Adrenal gland (tissue), 12 donors: Measurements from ENCODE around the gene SLC15A4. TPM values are rescaled to one million over a fixed set of nuclear protein-coding genes. Genes with fewer than 3 reads are reported as not detected.

ENCODE experiments used
- DNase-seq, 7 donors: peaks; one replicate each; pipeline ENCODE4 v3.0.0-alpha.2; 2019 to 2020
- H3K27ac ChIP-seq, 5 donors: fragments of 200-600 bp; sonication (generic) in 4 of 5; 1 replicate in 3 of 5; 2 replicates in 2 of 5; pipeline versions ENCODE4 v1.5.1 to v1.8.0; 2016 to 2020; ENCODE audit warnings: mild to moderate bottlenecking in 1 of 5
- H3K27me3 ChIP-seq: fragments of 200-600 bp; 2 replicates; pipeline ENCODE4 v1.8.0; 2021
- H3K36me3 ChIP-seq, 2 donors: fragments of 200-600 bp; replicated peaks in 1 of 2; 1 replicate in 1 of 2; 2 replicates in 1 of 2; pipeline versions ENCODE4 v1.5.1 to v1.8.0; 2018 to 2022
- H3K4me1 ChIP-seq, 2 donors: fragments of 200-600 bp; replicated peaks in 1 of 2; 1 replicate in 1 of 2; 2 replicates in 1 of 2; pipeline versions ENCODE4 v1.5.1 to v1.8.0; 2018 to 2021
- H3K4me3 ChIP-seq, 4 donors: fragments of 200-600 bp; sonication (generic) in 3 of 4; one replicate each; pipeline ENCODE4 v1.5.1; 2016 to 2018
- H3K9me3 ChIP-seq, 3 donors: fragments of 200-600 bp; sonication (generic) in 1 of 3; replicated peaks in 1 of 3; 1 replicate in 2 of 3; 2 replicates in 1 of 3; pipeline versions ENCODE4 v1.5.1 to v1.8.0; 2016 to 2021
- POLR2A ChIP-seq, 2 donors: fragments of 450-650 bp; IDR thresholded peaks; one replicate each; pipeline ENCODE4 v1.6.1; 2017; ENCODE audit warnings: antibody characterized with exemption in 2 of 2, mild to moderate bottlenecking in 2 of 2, moderate library complexity in 1 of 2
- WGBS, 4 donors: extraction: QIAGEN DNeasy Blood & Tissue Kit in 2 of 4; methylation state at CpG; one replicate each; pipeline versions ENCODE4 v1.1.5 to v1.1.7; 2013 to 2017; 5-methylcytosine and 5-hydroxymethylcytosine counted together
- intact Hi-C, 2 donors: fragments of 100-400 bp; cut with DNase I; formaldehyde crosslinking; loops; one replicate each; pipeline versions ENCODE4 v1.14.1 to v1.15.0; 2022 to 2023
- polyA plus RNA-seq, 3 donors: library from polyadenylated mRNA; stranded (reverse); fragments of 200-250 nt in 2 of 3; fragments of 350-450 nt in 1 of 3; fragmentation: Illumina TruSeq in 1 of 3; extraction: RNeasy Lipid Tissue Mini Kit (QIAGEN cat#74804) in 1 of 3; gene quantifications; one replicate each; pipeline ENCODE4 v1.2.3, GENCODE V29; 2013 to 2014
- total RNA-seq, 9 donors: library from RNA; depleted of rRNA in 4 of 9; stranded (reverse); fragments of >200 nt in 4 of 9; fragments of 120-200 nt in 1 of 9; fragmentation: NEBNext Ultra II Directional in 1 of 9; extraction: Animal tissue kit (Norgen Biotek cat#: 25700) in 1 of 9; gene quantifications; one replicate each; pipeline versions ENCODE4 v1.1.0 to v1.2.4, GENCODE V29; 2013 to 2023
- TF ChIP-seq, protein P1 (sequence below), 6 experiments: fragments of 450-650 bp in 4 of 6; fragments of 200-600 bp in 2 of 6; sonication (generic) in 1 of 6; IDR thresholded peaks; 1 replicate in 5 of 6; 2 replicates in 1 of 6; pipeline versions ENCODE4 v1.5.1 to v1.8.0; 2016 to 2021; ENCODE audit warnings: antibody characterized with exemption in 6 of 6, mild to moderate bottlenecking in 2 of 6, moderate library complexity in 1 of 6
- donor health status: healthy with polysubstance abuse.
- donor health status: Bipolar disorder and iron deficiency.
- donor health status: DM: yes; HTN: yes; CAD: no.
- donor health status: DM: no; HTN: no; CAD: no.
- donor health status: DM: no; HTN: no; CAD: no.
- donor health status: DM: yes; HTN: yes; CAD: no.

Gene SLC15A4
- total and polyA plus RNA-seq, 12 donors: 7.1 to 31.5 (median 16.5) TPM

DNA sequence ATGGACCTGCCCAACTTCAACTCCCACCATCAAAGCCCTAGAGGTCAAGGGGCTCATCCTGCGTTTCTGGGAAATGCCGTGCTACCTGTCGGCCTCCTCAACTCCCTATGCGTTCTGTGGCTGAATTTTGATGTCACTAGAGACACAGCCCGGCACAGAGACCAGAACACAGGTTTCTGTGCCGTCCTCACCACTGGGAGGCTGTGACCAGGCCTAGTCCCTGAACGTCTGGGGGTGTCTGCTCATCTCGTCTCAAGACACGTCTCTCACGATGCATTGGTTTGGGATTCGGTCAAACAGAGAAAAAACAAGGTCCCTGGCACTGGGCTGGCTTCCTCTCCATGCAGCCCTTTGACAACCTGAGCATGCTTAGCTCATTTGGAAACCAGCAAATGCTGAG, 33.5 kb downstream of the SLC15A4 start:
- H3K27ac ChIP-seq: no peak overlapping the region
- no peak for DNase-seq
- intact Hi-C loops: no loop called here
- WGBS, 4 donors: 80 to 90% (median 85%) methylated on average over 4 to 11 of the region's 11 CpGs
- no peak overlapping the region for H3K4me3 ChIP-seq
- no peak for TF ChIP-seq POLR2A (IDR thresholded peaks at IDR 0.05)
- TF ChIP-seq, protein P1, sequence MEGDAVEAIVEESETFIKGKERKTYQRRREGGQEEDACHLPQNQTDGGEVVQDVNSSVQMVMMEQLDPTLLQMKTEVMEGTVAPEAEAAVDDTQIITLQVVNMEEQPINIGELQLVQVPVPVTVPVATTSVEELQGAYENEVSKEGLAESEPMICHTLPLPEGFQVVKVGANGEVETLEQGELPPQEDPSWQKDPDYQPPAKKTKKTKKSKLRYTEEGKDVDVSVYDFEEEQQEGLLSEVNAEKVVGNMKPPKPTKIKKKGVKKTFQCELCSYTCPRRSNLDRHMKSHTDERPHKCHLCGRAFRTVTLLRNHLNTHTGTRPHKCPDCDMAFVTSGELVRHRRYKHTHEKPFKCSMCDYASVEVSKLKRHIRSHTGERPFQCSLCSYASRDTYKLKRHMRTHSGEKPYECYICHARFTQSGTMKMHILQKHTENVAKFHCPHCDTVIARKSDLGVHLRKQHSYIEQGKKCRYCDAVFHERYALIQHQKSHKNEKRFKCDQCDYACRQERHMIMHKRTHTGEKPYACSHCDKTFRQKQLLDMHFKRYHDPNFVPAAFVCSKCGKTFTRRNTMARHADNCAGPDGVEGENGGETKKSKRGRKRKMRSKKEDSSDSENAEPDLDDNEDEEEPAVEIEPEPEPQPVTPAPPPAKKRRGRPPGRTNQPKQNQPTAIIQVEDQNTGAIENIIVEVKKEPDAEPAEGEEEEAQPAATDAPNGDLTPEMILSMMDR (IDR thresholded peaks at IDR 0.05): no peak
- H3K4me1 ChIP-seq: peaks cover 6 to 11% of the 10 kb centered on the region in 2 donors
- H3K27me3 ChIP-seq: no peaks in the 10 kb centered on the region
- peaks cover 0 to 31% of the 10 kb centered on the region in 2 donors for H3K36me3 ChIP-seq
- no peaks in the 10 kb centered on the region for H3K9me3 ChIP-seq

DNA sequence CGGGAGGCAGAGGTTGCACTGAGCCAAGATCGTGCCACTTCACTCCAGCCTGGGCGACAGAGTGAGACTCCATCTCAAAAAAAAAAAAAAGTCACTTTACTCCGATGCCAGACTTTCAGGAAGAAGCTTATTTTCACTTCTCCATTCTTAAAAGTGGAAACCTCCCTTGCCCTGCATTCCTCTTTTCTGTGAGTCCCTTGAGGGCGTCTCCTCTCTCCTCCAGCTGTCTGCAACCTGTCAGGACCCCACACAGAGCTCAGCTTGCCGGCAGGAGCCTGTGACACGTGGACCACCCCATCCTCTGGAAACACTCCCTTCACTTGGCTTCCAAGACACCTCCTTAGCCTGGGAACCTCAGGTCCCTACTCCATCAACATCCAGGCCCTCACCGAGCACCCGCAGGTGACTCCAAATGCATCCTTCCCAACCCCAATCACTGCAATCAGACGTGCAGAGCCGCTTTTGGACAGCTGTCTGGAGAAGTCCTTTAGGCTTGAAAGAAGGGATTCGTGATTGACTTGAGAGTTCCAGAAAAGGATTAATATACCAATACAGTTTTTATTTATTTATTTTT, 34.3 kb downstream of the SLC15A4 start:
- TF ChIP-seq POLR2A (IDR thresholded peaks at IDR 0.05): no peak
- TF ChIP-seq, protein P1 (IDR thresholded peaks at IDR 0.05): no peak
- no peaks in the 10 kb centered on the region for H3K27me3 ChIP-seq
- 70 to 79% (median 74%) methylated on average over 12 of the region's 12 CpGs for WGBS, 4 donors
- no peak overlapping the region for H3K4me3 ChIP-seq
- no peak for DNase-seq
- peaks cover 0 to 25% of the 10 kb centered on the region in 2 donors for H3K36me3 ChIP-seq
- H3K27ac ChIP-seq: no peak overlapping the region
- intact Hi-C loops: no loop called here
- H3K9me3 ChIP-seq: no peaks in the 10 kb centered on the region
- H3K4me1 ChIP-seq: peaks cover 5 to 10% of the 10 kb centered on the region in 2 donors

DNA sequence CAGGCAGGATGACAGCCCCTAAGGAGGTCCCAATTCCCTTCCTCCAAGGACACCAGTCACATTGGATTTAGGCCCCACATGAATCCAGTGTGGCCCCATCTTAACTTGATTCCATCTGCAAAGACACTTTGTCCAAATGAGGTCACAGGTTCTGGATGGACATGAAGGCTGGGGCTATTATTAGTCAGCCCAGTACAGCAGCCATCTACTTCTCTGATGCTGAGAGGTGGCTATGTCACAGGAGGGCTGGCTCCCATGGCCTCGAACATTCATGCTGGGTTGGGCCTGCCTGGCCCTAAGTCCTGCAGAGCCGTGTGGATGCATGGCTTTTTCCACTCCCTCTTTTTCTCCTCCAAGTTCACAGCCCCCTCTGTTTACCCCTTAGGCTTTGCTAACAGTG, 35.9 kb downstream of the SLC15A4 start:
- WGBS, 4 donors: 50 to 81% (median 78%) methylated on average over 1 to 2 of the region's 2 CpGs
- Histone ChIP-seq H3K4me1 (no peaks in the 10 kb centered on the region), H3K27me3 (no peaks in the 10 kb centered on the region), H3K36me3 (peaks cover 0 to 9% of the 10 kb centered on the region in 2 donors), H3K9me3 (no peaks in the 10 kb centered on the region), H3K27ac (no peak overlapping the region), H3K4me3 (no peak overlapping the region)
- no peak for DNase-seq
- no peak for TF ChIP-seq POLR2A (IDR thresholded peaks at IDR 0.05)
- TF ChIP-seq, protein P1 (IDR thresholded peaks at IDR 0.05): no peak
- intact Hi-C loops: no loop called here

DNA sequence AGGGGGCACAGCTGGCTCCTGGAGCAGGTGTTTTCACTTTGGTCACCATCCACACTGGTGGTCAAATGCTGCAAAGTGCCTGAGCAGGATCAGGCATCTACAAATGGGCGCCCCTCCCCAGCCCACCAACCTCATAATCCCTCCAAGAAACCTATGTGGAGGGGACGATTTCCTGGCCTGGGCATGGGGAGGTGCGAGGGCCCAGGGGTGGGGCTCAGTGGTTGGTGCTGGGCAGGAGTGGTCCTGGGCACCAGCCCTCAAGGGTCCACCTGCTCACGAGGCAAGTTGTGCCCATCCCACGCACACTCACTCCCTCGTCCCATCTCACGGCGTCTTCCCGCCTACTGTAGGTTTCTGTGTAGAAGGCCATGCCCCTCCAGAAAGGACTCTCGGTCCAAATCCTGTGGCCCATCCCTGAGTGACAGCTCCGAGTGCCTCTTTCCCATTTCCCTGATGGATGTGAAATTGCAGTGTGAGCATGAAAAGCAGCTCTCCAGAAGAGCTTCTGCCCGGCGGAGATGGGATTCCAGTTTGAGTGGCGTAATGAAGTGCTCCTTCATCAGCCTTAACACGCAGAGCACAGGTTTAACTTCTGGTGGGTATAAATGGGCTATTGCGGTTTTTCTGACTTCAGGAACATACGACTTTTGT, 36.9 kb downstream of the SLC15A4 start:
- WGBS, 4 donors: 81 to 92% (median 88%) methylated on average over 14 to 17 of the region's 17 CpGs
- no peak for DNase-seq
- Histone ChIP-seq H3K9me3 (no peaks in the 10 kb centered on the region), H3K27me3 (no peaks in the 10 kb centered on the region), H3K27ac (no peak overlapping the region), H3K36me3 (no peaks in the 10 kb centered on the region), H3K4me1 (no peaks in the 10 kb centered on the region), H3K4me3 (no peak overlapping the region)
- intact Hi-C loops: no loop called here
- TF ChIP-seq, protein P1 (IDR thresholded peaks at IDR 0.05): no peak
- TF ChIP-seq POLR2A (IDR thresholded peaks at IDR 0.05): no peak
